BJ (cell line): ENCODE results near the gene INPP5A. TPM values are rescaled to one million over a fixed set of nuclear protein-coding genes. Genes with fewer than 3 reads are reported as not detected.

Experiments used
- CTCF ChIA-PET: fragments of 350-600 bp; formaldehyde crosslinking; extraction: SDS; loops from one replicate; lab custom pipeline; 2021; ENCODE audit warnings: antibody characterized with exemption, inconsistent platforms; lab: Yijun Ruan, JAX
- POLR2A ChIA-PET: fragments of 300-600 bp; sonication (Branson Sonifier 250); formaldehyde crosslinking; extraction: SDS; loops from one replicate; lab custom pipeline; 2021; ENCODE audit warnings: antibody characterized with exemption; lab: Charles Lee
- DNase-seq: peaks from one replicate; pipeline ENCODE4 v3.0.0-alpha.2; 2011; ENCODE audit warnings: low read depth
- H3K27me3 ChIP-seq: 2 replicates; pipeline ENCODE4 v1.6.0; 2011; ENCODE audit warnings: low read length; ENCODE audit not compliant: control insufficient read depth, insufficient read depth
- H3K36me3 ChIP-seq: 2 replicates; pipeline ENCODE4 v1.5.1; 2011; ENCODE audit warnings: low read length; ENCODE audit not compliant: control insufficient read depth, insufficient read depth
- H3K4me3 ChIP-seq: 2 replicates; pipeline ENCODE4 v1.5.1; 2011; ENCODE audit warnings: low read depth, mild to moderate bottlenecking, control low read depth, low read length
- polyA plus RNA-seq: library from polyadenylated mRNA; depleted of rRNA; stranded (reverse); fragments of >200 nt; gene quantifications from 2 replicates; pipeline ENCODE4 v1.2.3, GENCODE V29; 2011
- TF ChIP-seq, protein P1 (sequence below): IDR thresholded peaks from 2 replicates; pipeline ENCODE4 v1.5.1; 2011; ENCODE audit warnings: low read depth, mild to moderate bottlenecking, control low read depth, inconsistent platforms, low read length, moderate library complexity; ENCODE audit not compliant: insufficient read depth

Gene INPP5A
- polyA plus RNA-seq, 1 experiment = 60.1 TPM

DNA sequence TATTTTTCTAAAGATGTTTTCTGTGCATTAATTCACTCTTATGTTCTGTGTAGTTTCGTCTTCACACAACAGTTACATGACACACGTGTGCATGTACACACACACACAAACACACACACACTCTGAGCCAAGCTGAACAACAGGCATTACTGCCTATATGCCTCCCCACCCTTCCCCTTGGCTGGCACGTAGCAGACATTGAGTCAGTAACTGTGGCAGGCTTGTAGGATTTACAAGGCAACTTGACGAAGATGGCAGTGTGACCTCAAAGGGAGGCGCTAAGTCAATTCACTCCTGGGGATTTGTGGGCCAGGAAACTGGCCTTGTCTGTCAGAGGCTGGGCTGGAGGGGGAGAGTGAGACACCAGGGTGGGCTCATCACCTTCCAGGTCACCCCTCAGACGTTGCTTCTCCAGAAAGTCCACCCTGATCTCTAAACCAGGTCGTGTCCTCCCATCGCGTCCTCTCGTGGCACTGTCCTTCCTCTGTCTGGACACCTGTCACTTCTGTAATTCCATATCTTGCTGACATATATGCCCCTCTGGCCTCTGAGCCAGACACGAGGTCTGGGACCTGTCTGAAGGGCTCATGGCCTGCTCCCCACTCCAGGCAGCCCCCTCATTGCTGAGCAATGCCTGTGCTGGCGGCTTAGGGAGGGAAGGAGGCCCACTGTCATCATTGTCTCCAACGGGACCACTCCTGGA lies 41.1 kb upstream of the INPP5A start:
- DNase-seq = no peak
- TF ChIP-seq, protein P1, sequence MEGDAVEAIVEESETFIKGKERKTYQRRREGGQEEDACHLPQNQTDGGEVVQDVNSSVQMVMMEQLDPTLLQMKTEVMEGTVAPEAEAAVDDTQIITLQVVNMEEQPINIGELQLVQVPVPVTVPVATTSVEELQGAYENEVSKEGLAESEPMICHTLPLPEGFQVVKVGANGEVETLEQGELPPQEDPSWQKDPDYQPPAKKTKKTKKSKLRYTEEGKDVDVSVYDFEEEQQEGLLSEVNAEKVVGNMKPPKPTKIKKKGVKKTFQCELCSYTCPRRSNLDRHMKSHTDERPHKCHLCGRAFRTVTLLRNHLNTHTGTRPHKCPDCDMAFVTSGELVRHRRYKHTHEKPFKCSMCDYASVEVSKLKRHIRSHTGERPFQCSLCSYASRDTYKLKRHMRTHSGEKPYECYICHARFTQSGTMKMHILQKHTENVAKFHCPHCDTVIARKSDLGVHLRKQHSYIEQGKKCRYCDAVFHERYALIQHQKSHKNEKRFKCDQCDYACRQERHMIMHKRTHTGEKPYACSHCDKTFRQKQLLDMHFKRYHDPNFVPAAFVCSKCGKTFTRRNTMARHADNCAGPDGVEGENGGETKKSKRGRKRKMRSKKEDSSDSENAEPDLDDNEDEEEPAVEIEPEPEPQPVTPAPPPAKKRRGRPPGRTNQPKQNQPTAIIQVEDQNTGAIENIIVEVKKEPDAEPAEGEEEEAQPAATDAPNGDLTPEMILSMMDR = no peak
- Histone ChIP-seq H3K27me3 (peaks cover 19% of the 10 kb centered on the region), H3K36me3 (no peaks in the 10 kb centered on the region), H3K4me3 (no peak overlapping the region)
- ChIA-PET CTCF (no interaction called here), POLR2A (no interaction called here)

DNA sequence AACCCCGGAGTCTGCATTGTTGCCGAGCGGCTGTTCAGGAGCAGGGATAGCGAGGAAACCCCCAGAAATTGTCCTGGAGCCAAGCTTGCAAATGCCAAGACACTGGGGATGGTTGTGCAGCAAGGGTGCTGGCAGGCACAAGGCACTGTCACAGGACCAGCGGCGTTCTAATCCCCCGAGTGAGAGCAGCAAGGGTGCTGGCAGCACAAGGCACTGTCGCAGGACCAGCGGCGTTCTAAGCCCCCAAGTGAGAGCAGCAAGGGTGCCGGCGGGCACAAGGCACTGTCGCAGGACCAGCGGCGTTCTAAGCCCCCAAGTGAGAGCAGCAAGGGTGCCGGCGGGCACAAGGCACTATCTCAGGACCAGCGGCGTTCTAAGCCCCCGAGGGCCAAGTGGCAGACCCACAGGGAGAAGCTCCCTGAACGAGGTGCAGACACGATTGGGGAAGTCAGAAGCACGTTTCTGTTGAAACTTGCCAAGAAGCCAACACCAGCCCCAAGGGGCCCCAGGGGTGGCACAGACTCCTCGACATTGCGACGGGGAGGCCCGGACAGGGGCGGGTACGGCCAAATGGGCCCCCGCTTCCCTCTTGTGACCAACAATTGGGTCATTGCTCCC lies 40.4 kb upstream of the INPP5A start:
- Histone ChIP-seq H3K36me3 (no peaks in the 10 kb centered on the region), H3K27me3 (peaks cover 19% of the 10 kb centered on the region), H3K4me3 (no peak overlapping the region)
- CTCF ChIA-PET = interaction anchor here (2.0 kb wide), 1 partner anchor 37 kb away, joined by 8 read pairs; no protein-coding TSS in a partner anchor
- POLR2A ChIA-PET = no interaction called here
- no peak for DNase-seq
- TF ChIP-seq, protein P1 = no peak

DNA sequence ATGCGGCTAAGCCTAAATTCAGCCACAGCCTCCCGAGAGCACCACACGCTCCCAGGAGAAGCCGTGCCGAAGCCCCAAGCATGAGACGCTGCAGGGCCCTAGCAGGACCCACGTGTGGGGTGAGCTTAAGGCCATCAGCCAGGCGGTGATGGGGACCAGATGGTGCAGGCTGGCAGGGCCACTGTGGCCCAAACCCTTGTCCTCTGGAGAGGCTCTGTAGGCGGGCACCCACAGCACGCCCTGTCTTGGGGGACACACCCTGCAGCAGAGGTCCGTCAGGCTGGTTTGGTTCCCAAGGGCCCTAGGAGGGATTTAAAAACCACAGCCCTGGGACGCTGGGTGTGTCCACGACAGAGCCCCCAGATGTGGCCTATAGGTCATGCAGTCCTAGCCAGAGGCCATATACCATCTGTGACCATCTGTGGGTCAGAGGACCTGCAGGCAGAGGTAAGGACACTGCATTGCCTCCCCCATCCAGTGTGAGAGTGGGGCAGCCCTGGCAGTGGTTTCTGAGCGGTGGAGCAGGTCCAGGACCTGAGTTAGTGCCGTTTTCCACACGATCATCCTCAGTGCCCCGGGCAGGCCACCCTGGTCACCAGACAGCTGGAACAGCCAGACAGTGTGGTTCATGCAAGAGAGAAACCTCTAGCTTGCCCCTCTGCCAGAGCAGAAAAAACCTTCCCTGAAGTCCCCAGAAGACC lies 39.6 kb upstream of the INPP5A start:
- Histone ChIP-seq H3K36me3 (no peaks in the 10 kb centered on the region), H3K4me3 (no peak overlapping the region), H3K27me3 (peaks cover 19% of the 10 kb centered on the region)
- CTCF ChIA-PET = interaction anchor here (2.0 kb wide), 1 partner anchor 38 kb away, joined by 8 read pairs; no protein-coding TSS in a partner anchor
- POLR2A ChIA-PET = no interaction called here
- TF ChIP-seq, protein P1 = no peak
- no peak for DNase-seq

- Histone ChIP-seq H3K36me3 (no peaks in the 10 kb centered on the region), H3K4me3 (no peak overlapping the region)
These were observed 38.8 kb upstream of the INPP5A start for GRCh38 chr10:132498562-132499366.

More at GRCh38 chr10:132498562-132499366, 38.8 kb upstream of the INPP5A start:
- TF ChIP-seq, protein P1 = no peak
- H3K27me3 ChIP-seq = peaks cover 19% of the 10 kb centered on the region
- DNase-seq = no peak
- ChIA-PET CTCF (interaction anchor here (1.3 to 2.0 kb wide), 2 partner anchors 15 to 39 kb away, joined by 3 to 8 read pairs; no protein-coding TSS in a partner anchor), POLR2A (no interaction called here)
